CD14-positive monocyte (primary cell): Measurements from ENCODE around the gene PELI2. TPM values are rescaled to one million over a fixed set of nuclear protein-coding genes. Genes with fewer than 3 reads are reported as not detected.
A peak's percentile ranks its signal among the peaks of the same experiment; 100 is the strongest.

Experiments used
- DNase-seq, 3 donors: peaks; one replicate each; pipeline ENCODE4 v3.0.0-alpha.2; 2011 to 2022
- H2AFZ ChIP-seq: 2 replicates; pipeline ENCODE4 v1.6.0; 2012; ENCODE audit warnings: mild to moderate bottlenecking, low read depth, low read length, inconsistent platforms; ENCODE audit not compliant: insufficient read depth, poor library complexity, severe bottlenecking
- H3K27ac ChIP-seq, 2 donors: 1 replicate in 1 of 2; 2 replicates in 1 of 2; pipeline ENCODE4 v1.5.1; 2012 to 2013; ENCODE audit warnings: low read length in 2 of 2, control low read depth in 1 of 2, inconsistent platforms in 1 of 2, low read depth in 1 of 2, mild to moderate bottlenecking in 1 of 2
- H3K27me3 ChIP-seq, 2 donors: one replicate each; pipeline versions ENCODE4 v1.6.0 to v1.6.1; 2011 to 2013; ENCODE audit warnings: low read length in 2 of 2; ENCODE audit not compliant: control insufficient read depth in 2 of 2, insufficient read depth in 2 of 2
- H3K36me3 ChIP-seq, 2 donors: replicated peaks in 1 of 2; 1 replicate in 1 of 2; 2 replicates in 1 of 2; pipeline versions ENCODE4 v1.5.1 to v1.6.1; 2012 to 2013; ENCODE audit warnings: low read length in 2 of 2, control low read depth in 1 of 2, inconsistent platforms in 1 of 2, mild to moderate bottlenecking in 1 of 2; ENCODE audit not compliant: insufficient read depth in 2 of 2, control insufficient read depth in 1 of 2
- H3K4me1 ChIP-seq, 2 donors: 1 replicate in 1 of 2; 2 replicates in 1 of 2; pipeline versions ENCODE4 v1.5.1 to v1.6.1; 2012 to 2013; ENCODE audit warnings: low read length in 2 of 2, control low read depth in 1 of 2, inconsistent platforms in 1 of 2, mild to moderate bottlenecking in 1 of 2, moderate library complexity in 1 of 2; ENCODE audit not compliant: insufficient read depth in 2 of 2, control insufficient read depth in 1 of 2
- H3K4me2 ChIP-seq: replicated peaks from 2 replicates; pipeline ENCODE3; 2012; ENCODE audit warnings: low read length, moderate library complexity, mild to moderate bottlenecking; ENCODE audit not compliant: poor library complexity, severe bottlenecking; ENCODE audit errors: extremely low read depth
- H3K4me3 ChIP-seq, 3 experiments: fragments of 200-600 bp in 1 of 3; sonication (generic) in 1 of 3; replicated peaks in 1 of 3; 1 replicate in 2 of 3; 2 replicates in 1 of 3; pipeline ENCODE4 v1.5.1; 2011 to 2013; ENCODE audit warnings: low read length in 3 of 3, mild to moderate bottlenecking in 3 of 3, control low read depth in 2 of 3, low read depth in 2 of 3, inconsistent platforms in 1 of 3, moderate library complexity in 1 of 3
- H3K79me2 ChIP-seq: 2 replicates; pipeline ENCODE4 v1.6.0; 2012; ENCODE audit warnings: mild to moderate bottlenecking, control low read depth, inconsistent platforms, low read length, moderate library complexity; ENCODE audit not compliant: insufficient read depth
- H3K9ac ChIP-seq: 2 replicates; pipeline ENCODE4 v1.6.0; 2017; ENCODE audit warnings: low read length, mild to moderate bottlenecking; ENCODE audit not compliant: insufficient read depth, poor library complexity, severe bottlenecking
- H3K9me3 ChIP-seq, 2 donors: replicated peaks in 1 of 2; 1 replicate in 1 of 2; 2 replicates in 1 of 2; pipeline versions ENCODE4 v1.5.1 to v1.6.1; 2012 to 2013; ENCODE audit warnings: low read length in 2 of 2, control low read depth in 1 of 2; ENCODE audit not compliant: control insufficient read depth in 1 of 2, insufficient read depth in 1 of 2
- H4K20me1 ChIP-seq: 2 replicates; pipeline ENCODE4 v1.6.0; 2012; ENCODE audit warnings: mild to moderate bottlenecking, low read length, control low read depth, moderate library complexity; ENCODE audit not compliant: insufficient read depth
- H3K27ac Mint-ChIP-seq, 7 donors: one replicate each; pipeline ENCODE4 v1.8.0; 2020; ENCODE audit warnings: mild to moderate bottlenecking in 7 of 7, mixed read lengths in 7 of 7, moderate library complexity in 6 of 7, inconsistent platforms in 2 of 7
- H3K27me3 Mint-ChIP-seq, 3 donors: one replicate each; pipeline ENCODE4 v1.8.0; 2021 to 2022; ENCODE audit warnings: low read depth in 3 of 3, mild to moderate bottlenecking in 3 of 3, mixed read lengths in 3 of 3, moderate library complexity in 3 of 3, inconsistent platforms in 1 of 3
- H3K36me3 Mint-ChIP-seq, 2 donors: one replicate each; pipeline ENCODE4 v1.8.0; 2020; ENCODE audit warnings: mixed read lengths in 2 of 2, inconsistent platforms in 1 of 2, mild to moderate bottlenecking in 1 of 2
- H3K4me1 Mint-ChIP-seq: one replicate; pipeline ENCODE4 v1.8.0; 2020; ENCODE audit warnings: mild to moderate bottlenecking, mixed read lengths
- H3K4me3 Mint-ChIP-seq, 2 donors: one replicate each; pipeline ENCODE4 v1.8.0; 2020; ENCODE audit warnings: mild to moderate bottlenecking in 2 of 2, mixed read lengths in 2 of 2, moderate library complexity in 1 of 2
- H3K9me3 Mint-ChIP-seq, 7 donors: one replicate each; pipeline ENCODE4 v1.8.0; 2020 to 2022; ENCODE audit warnings: mixed read lengths in 7 of 7, mild to moderate bottlenecking in 6 of 7, moderate library complexity in 6 of 7, inconsistent platforms in 2 of 7
- CTCF ChIP-seq: fragments of 200-600 bp; IDR thresholded peaks from one replicate; pipeline ENCODE4 v1.8.0; 2022; ENCODE audit warnings: antibody characterized with exemption, mild to moderate bottlenecking
- WGBS: methylation state at CpG from one replicate; pipeline ENCODE4 v1.1.5; 2013; ENCODE audit warnings: missing lambda C conversion rate; ENCODE audit not compliant: insufficient coverage; 5-methylcytosine and 5-hydroxymethylcytosine counted together
- intact Hi-C, 2 donors: fragments of 100-400 bp; cut with micrococcal nuclease; formaldehyde crosslinking; loops; one replicate each; pipeline versions ENCODE4 v1.15.0 to v1.15.1; 2023
- polyA plus RNA-seq, 3 donors: library from polyadenylated mRNA; depleted of rRNA in 1 of 3; unstranded in 2 of 3; stranded (reverse) in 1 of 3; fragments of 300-500 nt in 2 of 3; fragments of >200 nt in 1 of 3; fragmentation: Illumina TruSeq in 2 of 3; gene quantifications; 1 replicate in 2 of 3; 2 replicates in 1 of 3; pipeline ENCODE4 v1.2.3, GENCODE V29; 2012 to 2021

The PELI2 gene
- polyA plus RNA-seq, 3 donors = 10.1 to 35.8 (median 12.5) TPM

DNA sequence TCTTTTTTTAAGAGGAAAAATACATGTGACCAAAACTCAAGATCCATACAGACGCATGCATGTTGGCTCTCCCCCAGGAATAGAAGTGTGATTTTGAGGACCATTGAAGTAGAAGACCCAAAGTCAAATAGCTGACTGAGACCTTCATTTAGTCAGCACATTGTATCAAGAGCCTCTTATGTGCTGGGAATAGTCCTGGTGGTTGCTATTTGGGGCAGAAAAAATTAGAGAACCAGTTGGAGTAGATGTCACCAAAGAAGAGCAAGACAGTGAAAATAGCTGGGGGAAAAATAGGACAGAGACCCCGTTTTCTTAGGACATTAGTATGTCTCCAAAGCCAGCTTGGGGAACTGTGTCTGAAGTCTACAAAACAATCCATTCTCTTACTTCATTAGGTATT, 93.6 kb downstream of the PELI2 start:
- Mint-ChIP-seq H3K36me3 (peaks cover 9 to 13% of the 10 kb centered on the region in 2 donors), H3K9me3 (peaks cover 0 to 2% (median 0%) of the 10 kb centered on the region in 7 donors), H3K27me3 (no peaks in the 10 kb centered on the region), H3K4me3 (no peak overlapping the region), H3K4me1 (peaks cover 15% of the 10 kb centered on the region), H3K27ac (peak overlapping the region in 1 of 7 donors; percentile 59)
- Histone ChIP-seq H3K4me2 (no peak overlapping the region), H3K79me2 (peaks cover 79% of the 10 kb centered on the region), H2AFZ (no peak overlapping the region), H4K20me1 (peaks cover 100% of the 10 kb centered on the region), H3K27ac (no peak overlapping the region), H3K9me3 (no peaks in the 10 kb centered on the region), H3K27me3 (no peaks in the 10 kb centered on the region), H3K4me1 (peaks cover 0 to 7% of the 10 kb centered on the region in 2 donors), H3K9ac (no peak overlapping the region), H3K4me3 (no peak overlapping the region), H3K36me3 (no peaks in the 10 kb centered on the region)
- no peak for DNase-seq
- WGBS = no CpG with 5 or more reads among the region's 2 CpGs
- TF ChIP-seq CTCF = no peak
- intact Hi-C loops = no loop called here

- Mint-ChIP-seq H3K4me3 (no peak overlapping the region), H3K27me3 (no peaks in the 10 kb centered on the region), H3K9me3 (peaks cover 0 to 2% (median 0%) of the 10 kb centered on the region in 7 donors), H3K4me1 (peaks cover 15% of the 10 kb centered on the region), H3K36me3 (peaks cover 9 to 13% of the 10 kb centered on the region in 2 donors), H3K27ac (peak overlapping the region in 3 of 7 donors; percentile 39 to 62 (median 43))
- Histone ChIP-seq H3K4me3 (no peak overlapping the region), H4K20me1 (peaks cover 100% of the 10 kb centered on the region), H3K4me1 (peaks cover 5 to 14% of the 10 kb centered on the region in 2 donors), H3K9me3 (no peaks in the 10 kb centered on the region), H3K27me3 (no peaks in the 10 kb centered on the region), H3K36me3 (no peaks in the 10 kb centered on the region), H3K9ac (no peak overlapping the region), H3K27ac (no peak overlapping the region), H2AFZ (no peak overlapping the region), H3K79me2 (peaks cover 80% of the 10 kb centered on the region), H3K4me2 (no peak overlapping the region)
- no peak for DNase-seq
- intact Hi-C loops = no loop called here
- no peak for TF ChIP-seq CTCF
- WGBS = 60% methylated on average over 1 of the region's 2 CpGs
Measured at GRCh38 chr14:56212521-56212920, 94.3 kb downstream of the PELI2 start.
